HepG2 (cell line): ENCODE results near the gene ASIC3. TPM values are rescaled to one million over a fixed set of nuclear protein-coding genes. Genes with fewer than 3 reads are reported as not detected.

Experiments used
- ATAC-seq: fragments of 200-7000 bp; cut with Tn5 transposase; 3 replicates; pipeline ENCODE4 v1.9.1; 2020; ENCODE audit warnings: mild to moderate bottlenecking, moderate library complexity
- BruUV-seq: library from RNA; stranded (reverse); fragments of 400-500 nt; replicated peaks from 2 replicates; lab custom pipeline; 2021; lab: Mats Ljungman, UMichigan
- CTCF ChIA-PET: fragments of 300-600 bp; formaldehyde crosslinking; extraction: SDS; loops from one replicate; lab custom pipeline; 2021; ENCODE audit warnings: low total read pairs, inconsistent platforms, low intra/inter-chr PET ratio; lab: Yijun Ruan, JAX
- POLR2A ChIA-PET: fragments of 350-600 bp; sonication (Branson Sonifier 250); formaldehyde crosslinking; loops from one replicate; lab custom pipeline; 2020; ENCODE audit warnings: antibody characterized with exemption, inconsistent platforms; lab: Yijun Ruan, JAX
- DNase-seq: peaks from one replicate; pipeline ENCODE4 v3.0.0-alpha.2; 2015; ENCODE audit warnings: low spot score
- FAIRE-seq: peaks from 3 replicates; lab custom pipeline; 2011; peaks lifted over from hg19 to GRCh38; lab: Jason Lieb, UNC
- H2AFZ ChIP-seq: one replicate; pipeline ENCODE4 v1.6.1; 2011; ENCODE audit warnings: low read length, inconsistent platforms
- H3K27ac ChIP-seq: fragments of 300-600 bp; 3 replicates; pipeline ENCODE4 v1.8.0; 2011; ENCODE audit warnings: mixed run types, mild to moderate bottlenecking, mixed read lengths, low read length, inconsistent platforms; ENCODE audit not compliant: insufficient read depth; ENCODE audit errors: extremely low read length
- H3K27me3 ChIP-seq, 2 experiments: fragments of 200-600 bp in 1 of 2; 2 replicates in 1 of 2; 3 replicates in 1 of 2; pipeline versions ENCODE4 v1.6.0 to v1.8.0; 2011; ENCODE audit warnings: low read length in 2 of 2, mild to moderate bottlenecking in 2 of 2, moderate library complexity in 2 of 2, inconsistent platforms in 1 of 2; ENCODE audit not compliant: insufficient read depth in 2 of 2, control insufficient read depth in 1 of 2
- H3K36me3 ChIP-seq, 2 experiments: fragments of 200-600 bp in 1 of 2; replicated peaks in 1 of 2; 2 replicates in 1 of 2; 3 replicates in 1 of 2; pipeline versions ENCODE4 v1.5.1 to v1.8.0; 2011; ENCODE audit warnings: low read length in 2 of 2, inconsistent platforms in 1 of 2; ENCODE audit not compliant: insufficient read depth in 2 of 2, control insufficient read depth in 1 of 2
- H3K4me1 ChIP-seq: 2 replicates; pipeline ENCODE4 v1.5.1; 2012; ENCODE audit warnings: low read length, inconsistent platforms; ENCODE audit not compliant: insufficient read depth
- H3K4me2 ChIP-seq: 2 replicates; pipeline ENCODE4 v1.6.0; 2011; ENCODE audit warnings: low read depth, low read length, inconsistent platforms
- H3K4me3 ChIP-seq, 3 experiments: fragments of 200-600 bp in 1 of 3; sonication (generic), shearing (Covaris generic) in 1 of 3; replicated peaks in 1 of 3; 2 replicates each; pipeline ENCODE4 v1.5.1; 2011 to 2016; ENCODE audit warnings: low read length in 3 of 3, inconsistent platforms in 2 of 3, low read depth in 2 of 3, mild to moderate bottlenecking in 2 of 3, control low read depth in 1 of 3, mixed read lengths in 1 of 3; ENCODE audit not compliant: insufficient read depth in 1 of 3
- H3K79me2 ChIP-seq: one replicate; pipeline ENCODE4 v1.6.1; 2011; ENCODE audit warnings: low read length, inconsistent platforms; ENCODE audit not compliant: insufficient read depth
- H3K9ac ChIP-seq: 2 replicates; pipeline ENCODE4 v1.6.0; 2011; ENCODE audit warnings: mild to moderate bottlenecking, low read depth, low read length, inconsistent platforms; ENCODE audit not compliant: insufficient read depth
- H3K9me3 ChIP-seq: 2 replicates; pipeline ENCODE4 v1.5.1; 2012; ENCODE audit warnings: mild to moderate bottlenecking, low read length
- H4K20me1 ChIP-seq: 2 replicates; pipeline ENCODE4 v1.6.0; 2011; ENCODE audit warnings: inconsistent platforms, mild to moderate bottlenecking, low read length, moderate library complexity; ENCODE audit not compliant: insufficient read depth
- ATF1 ChIP-seq: IDR thresholded peaks from 2 replicates; pipeline ENCODE4 v1.6.1; 2016; ENCODE audit warnings: mild to moderate bottlenecking, control low read depth
- JUND ChIP-seq: sonication (generic); formaldehyde crosslinking; IDR thresholded peaks from 2 replicates; pipeline ENCODE4 v1.8.0; 2022; ENCODE audit warnings: mild to moderate bottlenecking, missing genetic modification reagents
- MED13 ChIP-seq: sonication (generic); formaldehyde crosslinking; IDR thresholded peaks from 2 replicates; pipeline ENCODE4 v1.5.0; 2020; ENCODE audit warnings: missing genetic modification reagents
- MIXL1 ChIP-seq: IDR thresholded peaks from 2 replicates; pipeline ENCODE4 v1.6.1; 2016
- MXD4 ChIP-seq: IDR thresholded peaks from 2 replicates; pipeline ENCODE4 v1.6.1; 2016; ENCODE audit warnings: mild to moderate bottlenecking, missing biosample characterization, missing genetic modification reagents
- RERE ChIP-seq: IDR thresholded peaks from 2 replicates; pipeline ENCODE4 v1.6.1; 2016; ENCODE audit warnings: low read depth, missing genetic modification reagents, missing compliant biosample characterization
- RORA ChIP-seq: sonication (generic); formaldehyde crosslinking; IDR thresholded peaks from 2 replicates; pipeline ENCODE4 v1.5.0; 2020; ENCODE audit warnings: mild to moderate bottlenecking, missing genetic modification reagents, moderate library complexity
- SP1 ChIP-seq, 2 experiments: fragments of 450-650 bp in 1 of 2; sonication (generic) in 1 of 2; formaldehyde crosslinking in 1 of 2; IDR thresholded peaks; 2 replicates each; pipeline versions ENCODE4 v1.4.0 to v1.6.1; 2016 to 2020; ENCODE audit warnings: missing genetic modification reagents in 1 of 2
- SUZ12 ChIP-seq: fragments of 150-350 bp; IDR thresholded peaks from 2 replicates; pipeline ENCODE4 v1.6.1; 2014; ENCODE audit warnings: low read depth, low read length
- TBX3 ChIP-seq: fragments of 450-650 bp; IDR thresholded peaks from 2 replicates; pipeline ENCODE4 v1.6.1; 2017; ENCODE audit warnings: antibody characterized with exemption, mild to moderate bottlenecking, inconsistent platforms, borderline replicate concordance
- TEAD2 ChIP-seq: sonication (generic); formaldehyde crosslinking; IDR thresholded peaks from 2 replicates; pipeline ENCODE4 v1.9.0; 2021; ENCODE audit warnings: missing genetic modification reagents
- ZNF292 ChIP-seq: sonication (generic); formaldehyde crosslinking; IDR thresholded peaks from 2 replicates; pipeline ENCODE4 v1.8.1; 2022; ENCODE audit warnings: mild to moderate bottlenecking, low read depth, missing genetic modification reagents, borderline replicate concordance
- WGBS: methylation state at CpG from one replicate; pipeline ENCODE4 v1.1.6; 2017; ENCODE audit warnings: low lambda C conversion rate; 5-methylcytosine and 5-hydroxymethylcytosine counted together
- in situ Hi-C: cut with HindIII; loops from 2 replicates; pipeline ENCODE4 v1.10.0; 2017; ENCODE audit warnings: low pct_unique_long_range_greater_than_20kb; ENCODE audit not compliant: extremely low pct_ligation_motif_present
- intact Hi-C: fragments of 100-400 bp; cut with micrococcal nuclease; formaldehyde crosslinking; loops from one replicate; pipeline ENCODE4 v1.10.0; 2022; ENCODE audit not compliant: unreplicated experiment
- polyA plus RNA-seq, 8 experiments: library from polyadenylated mRNA; depleted of rRNA in 3 of 8; stranded (reverse) in 7 of 8; unstranded in 1 of 8; fragments of >200 nt; fragmentation: Illumina TruSeq in 4 of 8; extraction: Trizol in 4 of 8; gene quantifications; 2 replicates each; pipeline versions ENCODE4 v1.2.1 to v1.2.3, GENCODE V29; 2011 to 2016; ENCODE audit warnings: low read depth in 4 of 8, missing spikeins in 1 of 8, mixed read lengths in 1 of 8; ENCODE audit not compliant: insufficient read depth in 1 of 8
- total RNA-seq, 5 experiments: library from RNA; depleted of rRNA; stranded (reverse); fragments of >200 nt; fragmentation: Illumina TruSeq; extraction: Trizol; gene quantifications; 2 replicates each; pipeline ENCODE4 v1.2.3, GENCODE V29; 2016; ENCODE audit warnings: low read depth in 1 of 5

ASIC3 gene
- total and polyA plus RNA-seq, 2 of the 13 experiments (the other 11 are each of a cell fraction or from before 2014, with no cell fraction given) = 0.51 TPM; not detected in 1

- peak overlapping the region; percentile 25 to 70 (median 26); a peak in 3 of 6 replicates for H3K4me3 ChIP-seq
- H3K4me1 ChIP-seq = peaks cover 52% of the 10 kb centered on the region
- H3K27me3 ChIP-seq = peaks cover 9 to 41% of the 10 kb centered on the region in 2 experiments
- no peak overlapping the region for H3K9ac ChIP-seq
- H3K27ac ChIP-seq = no peak overlapping the region
- H3K9me3 ChIP-seq = no peaks in the 10 kb centered on the region
- in situ Hi-C loops = no loop called here
- intact Hi-C loops = no loop called here
- ATAC-seq (peak; percentile 11), FAIRE-seq (no peak), DNase-seq (no peak)
- ChIA-PET POLR2A (interaction anchor here (1.4 kb wide), 1 partner anchor 11 kb away, joined by 3 read pairs; the partner anchor contains the start of gene ABCB8), CTCF (interaction anchor here (1.2 to 1.5 kb wide), 2 partner anchors 93 to 119 kb away, joined by 3 to 5 read pairs; no protein-coding TSS in a partner anchor)
- BruUV-seq = no TSS peak
- H2AFZ ChIP-seq = no peak overlapping the region
- no peaks in the 10 kb centered on the region for H3K79me2 ChIP-seq
- no peaks in the 10 kb centered on the region; a peak in 1 of 5 replicates for H3K36me3 ChIP-seq
- 15% methylated on average over 12 of the region's 13 CpGs for whole genome bisulfite sequencing
- H3K4me2 ChIP-seq = peak overlapping the region; percentile 78
- 0 out of 2 replicates have a peak, but pooled peaks have one; percentile 0 for TF ChIP-seq MXD4 (CRISPR knock-in tag)
- 0 out of 2 replicates have a peak, but pooled peaks have one; percentile 6 for TF ChIP-seq ZNF292
- TF ChIP-seq MED13 (CRISPR knock-in tag) = no peak
- H4K20me1 ChIP-seq = no peaks in the 10 kb centered on the region
These were observed 30.9 kb upstream of the ASIC3 start for GRCh38 chr7:151017370-151017952.

- Histone ChIP-seq H3K9ac (no peak overlapping the region), H3K4me1 (peaks cover 47% of the 10 kb centered on the region), H3K36me3 (no peaks in the 10 kb centered on the region; a peak in 1 of 5 replicates), H3K4me2 (peak overlapping the region; percentile 78), H3K9me3 (no peaks in the 10 kb centered on the region), H3K79me2 (no peaks in the 10 kb centered on the region), H3K27me3 (peaks cover 9 to 44% of the 10 kb centered on the region in 2 experiments), H2AFZ (no peak overlapping the region), H4K20me1 (no peaks in the 10 kb centered on the region), H3K27ac (no peak overlapping the region), H3K4me3 (peak overlapping the region; percentile 25 to 70 (median 26); a peak in 4 of 6 replicates)
- POLR2A ChIA-PET = interaction anchor here (1.4 kb wide), 1 partner anchor 10 kb away, joined by 3 read pairs; the partner anchor contains the start of gene ABCB8
- no TSS peak for BruUV-seq
- intact Hi-C loops = no loop called here
- in situ Hi-C loops = no loop called here
- CTCF ChIA-PET = interaction anchor here (0.8 to 1.5 kb wide), 4 partner anchors 32 to 120 kb away, joined by 3 to 5 read pairs (median 4); no protein-coding TSS in a partner anchor
- 15% methylated on average over 12 of the region's 34 CpGs for WGBS
- DNase-seq (no peak), FAIRE-seq (no peak), ATAC-seq (peak; percentile 88)
- no peak for TF ChIP-seq SP1 (IDR thresholded peaks at IDR 0.05)
- TF ChIP-seq SP1 (CRISPR knock-in tag; IDR thresholded peaks at IDR 0.05) = no peak
- no peak for TF ChIP-seq TEAD2 (CRISPR knock-in tag)
- TF ChIP-seq JUND = no peak
- no peak for TF ChIP-seq ATF1
- no peak for TF ChIP-seq RORA (CRISPR knock-in tag)
- no peak for TF ChIP-seq TBX3
- no peak for TF ChIP-seq MIXL1
- TF ChIP-seq SUZ12 = no peak
- TF ChIP-seq RERE (CRISPR knock-in tag) = no peak
These were observed 30.3 kb upstream of the ASIC3 start for GRCh38 chr7:151017953-151018420.
